ENCODE results near the gene EPB41L3. TPM values are rescaled to one million over a fixed set of nuclear protein-coding genes. Genes with fewer than 3 reads are reported as not detected.

The EPB41L3 gene
- total RNA-seq, 1 donor from 2014 or later: 90.9 TPM

GRCh38 chr18:5476961-5477800, 66.6 kb downstream of the EPB41L3 start:
- intact Hi-C loops (cut with DNase I): no loop called here
- no peak overlapping the region for H3K4me3 ChIP-seq
- no peak for DNase-seq (ENCODE audit: low spot score in 2 of 2)
- no peak for TF ChIP-seq CTCF (IDR thresholded peaks at IDR 0.05)
- H3K36me3 ChIP-seq: no peaks in the 10 kb centered on the region
- H3K9me3 ChIP-seq: no peaks in the 10 kb centered on the region
- no peak overlapping the region for H3K27ac ChIP-seq
- H3K4me1 ChIP-seq: no peaks in the 10 kb centered on the region
- H3K27me3 ChIP-seq: no peaks in the 10 kb centered on the region

DNA sequence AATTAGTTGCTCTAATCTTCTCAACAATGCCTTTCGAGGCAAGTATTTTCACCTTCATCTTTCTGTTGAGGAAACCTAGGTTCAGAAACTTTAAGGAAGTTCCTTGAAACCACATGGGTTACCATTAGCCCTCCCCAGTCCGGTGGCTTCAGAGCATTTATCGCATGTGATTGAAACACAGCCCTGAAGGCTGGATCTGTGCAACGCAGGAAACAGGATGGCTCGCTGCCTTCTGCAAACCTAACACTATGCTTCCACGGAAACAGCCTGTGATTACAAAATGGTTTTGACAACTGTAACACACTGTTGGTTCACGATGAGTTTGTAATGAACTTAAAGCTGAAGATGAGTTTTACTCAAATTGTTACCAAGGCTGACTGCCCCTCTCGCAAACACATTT, 68.5 kb downstream of the EPB41L3 start:
- H3K27ac ChIP-seq: no peak overlapping the region
- no peaks in the 10 kb centered on the region for H3K27me3 ChIP-seq
- no peak for DNase-seq (ENCODE audit: low spot score in 2 of 2)
- no peaks in the 10 kb centered on the region for H3K36me3 ChIP-seq
- H3K9me3 ChIP-seq: no peaks in the 10 kb centered on the region
- intact Hi-C loops (cut with DNase I): no loop called here
- H3K4me1 ChIP-seq: no peaks in the 10 kb centered on the region
- no peak for TF ChIP-seq CTCF (IDR thresholded peaks at IDR 0.05)
- H3K4me3 ChIP-seq: no peak overlapping the region

DNA sequence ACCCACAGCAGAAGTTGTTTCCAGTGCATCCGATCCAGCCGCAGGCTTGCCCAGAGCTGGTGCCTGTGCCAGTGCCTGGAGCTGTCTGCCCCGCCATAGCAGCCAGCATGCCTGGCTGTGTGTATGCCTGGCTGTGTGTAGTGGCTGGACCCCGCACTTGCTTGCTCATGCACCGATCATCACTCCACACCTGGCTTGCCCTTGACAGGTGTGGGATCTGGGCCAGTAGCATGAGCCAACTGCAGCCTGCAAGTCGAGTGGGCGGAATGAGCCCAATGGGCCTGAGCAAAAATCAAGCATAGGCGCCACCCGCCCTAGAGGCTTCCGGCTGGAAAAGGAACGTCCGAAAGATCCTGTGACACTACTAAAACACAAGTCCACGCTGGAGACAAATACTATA, 74.5 kb downstream of the EPB41L3 start:
- no peak for DNase-seq (ENCODE audit: low spot score in 2 of 2)
- no peak overlapping the region for H3K4me3 ChIP-seq
- no peaks in the 10 kb centered on the region for H3K36me3 ChIP-seq
- H3K27ac ChIP-seq: no peak overlapping the region
- no peak for TF ChIP-seq CTCF (IDR thresholded peaks at IDR 0.05)
- H3K27me3 ChIP-seq: no peaks in the 10 kb centered on the region
- intact Hi-C loops (cut with DNase I): no loop called here
- no peaks in the 10 kb centered on the region for H3K9me3 ChIP-seq
- no peaks in the 10 kb centered on the region for H3K4me1 ChIP-seq

GRCh38 chr18:5468394-5468793, 75.4 kb downstream of the EPB41L3 start:
- Histone ChIP-seq H3K9me3 (no peaks in the 10 kb centered on the region), H3K27ac (no peak overlapping the region), H3K27me3 (no peaks in the 10 kb centered on the region), H3K4me1 (no peaks in the 10 kb centered on the region), H3K36me3 (no peaks in the 10 kb centered on the region), H3K4me3 (no peak overlapping the region)
- no peak for DNase-seq (ENCODE audit: low spot score in 2 of 2)
- intact Hi-C loops (cut with DNase I): no loop called here
- no peak for TF ChIP-seq CTCF (IDR thresholded peaks at IDR 0.05)

GRCh38 chr18:5467671-5468070, 76.1 kb downstream of the EPB41L3 start:
- H3K36me3 ChIP-seq: no peaks in the 10 kb centered on the region
- no peaks in the 10 kb centered on the region for H3K4me1 ChIP-seq
- no peak for DNase-seq (ENCODE audit: low spot score in 2 of 2)
- H3K4me3 ChIP-seq: no peak overlapping the region
- intact Hi-C loops (cut with DNase I): no loop called here
- no peaks in the 10 kb centered on the region for H3K27me3 ChIP-seq
- H3K27ac ChIP-seq: no peak overlapping the region
- H3K9me3 ChIP-seq: no peaks in the 10 kb centered on the region
- TF ChIP-seq CTCF (IDR thresholded peaks at IDR 0.05): no peak
